Measurements from ENCODE around the gene PNPLA7.

DNA sequence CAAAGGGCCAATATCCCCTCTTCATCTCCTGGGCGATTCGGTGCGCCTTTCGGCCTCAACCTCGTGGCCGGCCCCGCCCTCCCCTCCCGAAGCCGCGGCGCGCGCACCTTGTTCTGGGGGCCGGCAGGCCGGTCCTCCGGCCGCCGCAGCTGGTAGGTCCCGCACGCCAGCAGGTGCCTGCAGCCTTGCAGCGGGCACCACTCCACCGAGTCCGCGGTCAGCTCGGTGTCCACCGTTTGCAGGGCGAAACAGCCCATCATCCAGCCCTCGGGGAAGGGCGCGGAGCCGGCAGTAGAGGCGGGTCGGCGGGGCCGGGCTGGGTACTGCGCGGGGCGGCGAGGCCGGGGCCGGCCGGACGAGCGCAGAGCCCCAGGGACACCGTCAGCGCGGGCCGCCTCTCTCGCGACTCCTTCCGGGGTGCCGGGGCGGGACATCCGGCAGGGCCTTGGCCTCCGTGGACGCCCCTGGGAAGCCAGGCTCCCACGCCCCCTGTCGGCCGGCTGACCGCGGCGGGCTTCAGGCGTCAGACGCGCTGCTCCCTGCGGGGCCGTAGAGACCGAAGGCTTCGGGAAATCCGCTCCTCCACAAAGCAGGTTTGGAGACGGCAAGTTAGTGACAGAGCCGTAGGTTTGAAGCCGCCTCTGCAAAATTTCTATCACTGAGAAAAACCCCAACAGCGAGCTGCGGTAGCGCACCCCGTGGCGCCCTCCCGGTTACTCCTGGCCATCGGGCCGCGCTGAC, 28.5 kb upstream of the PNPLA7 start, which contains the start of gene DPH7:
- TF ChIP-seq, protein P1, sequence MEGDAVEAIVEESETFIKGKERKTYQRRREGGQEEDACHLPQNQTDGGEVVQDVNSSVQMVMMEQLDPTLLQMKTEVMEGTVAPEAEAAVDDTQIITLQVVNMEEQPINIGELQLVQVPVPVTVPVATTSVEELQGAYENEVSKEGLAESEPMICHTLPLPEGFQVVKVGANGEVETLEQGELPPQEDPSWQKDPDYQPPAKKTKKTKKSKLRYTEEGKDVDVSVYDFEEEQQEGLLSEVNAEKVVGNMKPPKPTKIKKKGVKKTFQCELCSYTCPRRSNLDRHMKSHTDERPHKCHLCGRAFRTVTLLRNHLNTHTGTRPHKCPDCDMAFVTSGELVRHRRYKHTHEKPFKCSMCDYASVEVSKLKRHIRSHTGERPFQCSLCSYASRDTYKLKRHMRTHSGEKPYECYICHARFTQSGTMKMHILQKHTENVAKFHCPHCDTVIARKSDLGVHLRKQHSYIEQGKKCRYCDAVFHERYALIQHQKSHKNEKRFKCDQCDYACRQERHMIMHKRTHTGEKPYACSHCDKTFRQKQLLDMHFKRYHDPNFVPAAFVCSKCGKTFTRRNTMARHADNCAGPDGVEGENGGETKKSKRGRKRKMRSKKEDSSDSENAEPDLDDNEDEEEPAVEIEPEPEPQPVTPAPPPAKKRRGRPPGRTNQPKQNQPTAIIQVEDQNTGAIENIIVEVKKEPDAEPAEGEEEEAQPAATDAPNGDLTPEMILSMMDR (IDR thresholded peaks at IDR 0.05): peak; percentile 94 to 99 (median 96)
- TF ChIP-seq EP300 (IDR thresholded peaks at IDR 0.05) (no peak), POLR2A (IDR thresholded peaks at IDR 0.05) (peak; percentile 59)
